ENCODE results near the gene KLK13.
A peak's percentile ranks its signal among the peaks of the same experiment; 100 is the strongest.

The KLK13 gene

DNA sequence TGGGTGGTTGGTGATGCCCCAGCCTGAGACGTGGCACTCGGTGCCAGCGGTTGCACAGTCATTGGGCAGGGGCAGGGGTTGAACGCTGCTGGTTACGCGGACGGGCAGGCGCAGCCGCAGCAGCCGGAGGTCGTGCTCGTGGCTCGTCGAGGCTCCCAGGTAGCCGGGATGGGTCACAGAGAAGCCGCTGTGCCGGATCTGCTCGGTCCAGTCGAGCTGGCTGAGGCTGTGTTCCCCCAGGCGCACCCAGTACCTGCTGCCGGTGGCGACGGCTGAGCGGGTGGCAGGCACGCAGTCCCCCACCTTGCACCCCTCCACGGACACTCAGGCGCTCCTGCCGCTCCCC, 33.0 kb downstream of the KLK13 start:
- no peak for DNase-seq (ENCODE audit: low spot score)
- in situ Hi-C loops (cut with MboI; ENCODE audit: low sequenced_read_pairs, unreplicated experiment): no loop called here
- TF ChIP-seq CTCF (IDR thresholded peaks at IDR 0.05; ENCODE audit: borderline replicate concordance, control extremely low read depth, extremely low read depth, insufficient read depth, missing control alignments): no peak

GRCh38 chr19:51031220-51031879, 33.5 kb downstream of the KLK13 start:
- DNase-seq (ENCODE audit: low spot score): no peak
- in situ Hi-C loops (cut with MboI; ENCODE audit: low sequenced_read_pairs, unreplicated experiment): no loop called here
- TF ChIP-seq CTCF (IDR thresholded peaks at IDR 0.05; ENCODE audit: borderline replicate concordance, control extremely low read depth, extremely low read depth, insufficient read depth, missing control alignments): no peak

GRCh38 chr19:51030631-51031030, 34.3 kb downstream of the KLK13 start:
- in situ Hi-C loops (cut with MboI; ENCODE audit: low sequenced_read_pairs, unreplicated experiment): no loop called here
- no peak for TF ChIP-seq CTCF (IDR thresholded peaks at IDR 0.05; ENCODE audit: borderline replicate concordance, control extremely low read depth, extremely low read depth, insufficient read depth, missing control alignments)
- no peak for DNase-seq (ENCODE audit: low spot score)

- no peak for DNase-seq (ENCODE audit: low spot score)
- no peak for TF ChIP-seq CTCF (IDR thresholded peaks at IDR 0.05; ENCODE audit: borderline replicate concordance, control extremely low read depth, extremely low read depth, insufficient read depth, missing control alignments)
- in situ Hi-C loops (cut with MboI; ENCODE audit: low sequenced_read_pairs, unreplicated experiment): no loop called here
These were observed 35.2 kb downstream of the KLK13 start for GRCh38 chr19:51029718-51030117.

DNA sequence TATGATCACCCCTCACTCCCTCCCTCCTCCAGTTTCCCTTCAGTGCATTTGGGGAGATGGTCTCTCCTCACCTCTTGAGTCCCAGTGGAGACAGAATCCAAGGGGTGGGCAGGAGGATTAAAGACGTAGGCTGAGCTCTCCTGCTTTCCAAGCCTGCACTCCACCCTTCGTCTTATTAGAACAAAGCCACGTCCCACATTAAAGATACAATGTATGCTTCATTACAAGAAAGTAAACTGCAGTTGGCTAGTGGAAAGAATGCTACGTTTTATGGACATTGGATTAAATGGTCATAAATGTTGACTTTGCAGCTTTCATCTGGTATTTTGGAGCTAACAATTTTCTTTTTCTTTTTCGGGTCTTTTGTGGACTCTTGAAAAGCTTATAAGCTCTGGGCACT, 37.0 kb downstream of the KLK13 start:
- DNase-seq (ENCODE audit: low spot score): no peak
- TF ChIP-seq CTCF (IDR thresholded peaks at IDR 0.05; ENCODE audit: borderline replicate concordance, control extremely low read depth, extremely low read depth, insufficient read depth, missing control alignments): no peak
- in situ Hi-C loops (cut with MboI; ENCODE audit: low sequenced_read_pairs, unreplicated experiment): no loop called here

- in situ Hi-C loops (cut with MboI; ENCODE audit: low sequenced_read_pairs, unreplicated experiment): no loop called here
- peak; percentile 18 for DNase-seq (ENCODE audit: low spot score)
- TF ChIP-seq CTCF (IDR thresholded peaks at IDR 0.05; ENCODE audit: borderline replicate concordance, control extremely low read depth, extremely low read depth, insufficient read depth, missing control alignments): no peak
These were observed 37.6 kb downstream of the KLK13 start for GRCh38 chr19:51027126-51027806.

Data from GM13976 (cell line).